Ishikawa (cell line): Measurements from ENCODE around the gene EMILIN1.

ENCODE experiments used
- CEBPB ChIP-seq: IDR thresholded peaks from 2 replicates; pipeline ENCODE4 v1.6.1; 2012
- EP300 ChIP-seq: IDR thresholded peaks from 2 replicates; pipeline ENCODE4 v1.6.1; 2012; ENCODE audit warnings: borderline replicate concordance

- TF ChIP-seq CEBPB (no peak), EP300 (no peak)
Observed at GRCh38 chr2:27095427-27095744, 17.0 kb downstream of the EMILIN1 start.
